CD4-positive, alpha-beta T cell (primary cell): ENCODE data around the gene HECTD4. TPM values are rescaled to one million over a fixed set of nuclear protein-coding genes. Genes with fewer than 3 reads are reported as not detected.
"Not testable (repeated sequence)": the region's sequence is repeated elsewhere in the genome, so short reads cannot be mapped to it uniquely, and the experiment has no call there.

ENCODE experiments used
- ATAC-seq: fragments of 200-7000 bp; cut with Tn5 transposase; one replicate; pipeline ENCODE4 v1.10.0; 2022; ENCODE audit warnings: mild to moderate bottlenecking; ENCODE audit not compliant: poor library complexity
- CTCF ChIA-PET: fragments of 350-600 bp; sonication (Branson Sonifier 250); formaldehyde crosslinking; loops from one replicate; lab custom pipeline; 2021; ENCODE audit warnings: antibody characterized with exemption, inconsistent platforms; lab: Charles Lee
- POLR2A ChIA-PET: fragments of 350-600 bp; sonication (Branson Sonifier 250); formaldehyde crosslinking; loops from one replicate; lab custom pipeline; 2021; ENCODE audit warnings: antibody characterized with exemption, inconsistent platforms; lab: Charles Lee
- DNase-seq, 14 experiments: peaks; one replicate each; pipeline ENCODE4 v3.0.0-alpha.2; 2013 to 2020; ENCODE audit warnings: mixed read lengths in 2 of 14
- H3K27ac ChIP-seq, 2 donors: one replicate each; pipeline versions ENCODE4 v1.5.1 to v1.7.0; 2013; ENCODE audit warnings: low read length in 2 of 2, low read depth in 1 of 2, mild to moderate bottlenecking in 1 of 2
- H3K27me3 ChIP-seq, 2 experiments: 1 replicate in 1 of 2; 2 replicates in 1 of 2; pipeline versions ENCODE4 v1.6.1 to v1.7.0; 2013; ENCODE audit warnings: low read length in 2 of 2, control low read depth in 1 of 2, mild to moderate bottlenecking in 1 of 2, moderate library complexity in 1 of 2; ENCODE audit not compliant: insufficient read depth in 2 of 2, control insufficient read depth in 1 of 2
- H3K36me3 ChIP-seq: one replicate; pipeline ENCODE4 v1.6.1; 2013; ENCODE audit warnings: low read length, control low read depth; ENCODE audit not compliant: insufficient read depth
- H3K4me1 ChIP-seq: one replicate; pipeline ENCODE4 v1.6.1; 2013; ENCODE audit warnings: low read length, control low read depth; ENCODE audit not compliant: insufficient read depth
- H3K4me3 ChIP-seq: one replicate; pipeline ENCODE4 v1.5.1; 2013; ENCODE audit warnings: mild to moderate bottlenecking, low read length, moderate library complexity
- H3K9me3 ChIP-seq, 2 experiments: 1 replicate in 1 of 2; 2 replicates in 1 of 2; pipeline versions ENCODE4 v1.6.1 to v1.7.0; 2013; ENCODE audit warnings: low read length in 2 of 2, mild to moderate bottlenecking in 2 of 2, control low read depth in 1 of 2, moderate library complexity in 1 of 2; ENCODE audit not compliant: control insufficient read depth in 1 of 2, insufficient read depth in 1 of 2
- H3K27ac Mint-ChIP-seq: one replicate; pipeline ENCODE4 v1.8.0; 2020; ENCODE audit warnings: mixed read lengths
- H3K27me3 Mint-ChIP-seq: one replicate; pipeline ENCODE4 v1.8.0; 2021; ENCODE audit warnings: mixed read lengths
- H3K36me3 Mint-ChIP-seq: one replicate; pipeline ENCODE4 v1.8.0; 2021; ENCODE audit warnings: low read depth, mixed read lengths
- H3K4me1 Mint-ChIP-seq: one replicate; pipeline ENCODE4 v1.8.0; 2021; ENCODE audit warnings: low read depth, mixed read lengths
- H3K4me3 Mint-ChIP-seq: one replicate; pipeline ENCODE4 v1.8.0; 2020; ENCODE audit warnings: mild to moderate bottlenecking, mixed read lengths
- H3K9me3 Mint-ChIP-seq: one replicate; pipeline ENCODE4 v1.8.0; 2020; ENCODE audit warnings: mixed read lengths
- CTCF ChIP-seq: fragments of 200-600 bp; IDR thresholded peaks from one replicate; pipeline ENCODE4 v1.8.0; 2022; ENCODE audit warnings: antibody characterized with exemption, mild to moderate bottlenecking
- intact Hi-C, 2 experiments: fragments of 100-400 bp; cut with DNase I in 1 of 2; cut with micrococcal nuclease in 1 of 2; formaldehyde crosslinking; loops; one replicate each; pipeline versions ENCODE4 v1.15.1 to v1.9.0; 2023 to 2025; cut with DNase I, micrococcal nuclease
- total RNA-seq, 174 experiments: library from RNA in 2 of 174; stranded (reverse) in 2 of 174; gene quantifications; one replicate each; pipeline ENCODE4 v1.2.3 and lab custom pipeline; 2021 to 2026

Gene HECTD4
- total RNA-seq, 2 experiments from 2014 or later: 40.2 to 43.3 TPM

GRCh38 chr12:112408621-112409020, 26.4 kb upstream of the HECTD4 start:
- peaks cover 42% of the 10 kb centered on the region for H3K36me3 ChIP-seq
- intact Hi-C loops: loop anchor here (1.0 to 5.0 kb wide), 4 partner anchors 10 to 395 kb away; partner anchors contain the start of genes ERP29 (in 1 of the 2), HECTD4 (in 1 of the 2), NAA25 (in 1 of the 2) and PTPN11 (in 1 of the 2)
- ATAC-seq: peak; percentile 65
- TF ChIP-seq CTCF: no peak
- H3K4me3 Mint-ChIP-seq: peak overlapping the region; percentile 100
- peak overlapping the region; percentile 80 to 89 for H3K27ac ChIP-seq
- ChIA-PET CTCF (no interaction called here), POLR2A (interaction anchor here (1.3 kb wide), 1 partner anchor 10 kb away, joined by 3 read pairs; no protein-coding TSS in a partner anchor)
- no peaks in the 10 kb centered on the region for H3K9me3 Mint-ChIP-seq
- no peaks in the 10 kb centered on the region for H3K27me3 ChIP-seq
- H3K27ac Mint-ChIP-seq: peak overlapping the region; percentile 99
- DNase-seq: peak in 6 of 14 experiments; percentile 7 to 65 (median 20)
- no peaks in the 10 kb centered on the region for H3K27me3 Mint-ChIP-seq
- peaks cover 23% of the 10 kb centered on the region for H3K4me1 ChIP-seq
- H3K4me1 Mint-ChIP-seq: peaks cover 34% of the 10 kb centered on the region
- H3K36me3 Mint-ChIP-seq: peaks cover 54% of the 10 kb centered on the region
- H3K9me3 ChIP-seq: no peaks in the 10 kb centered on the region
- H3K4me3 ChIP-seq: peak overlapping the region; percentile 81

GRCh38 chr12:112407683-112408082, 25.5 kb upstream of the HECTD4 start:
- H3K9me3 Mint-ChIP-seq, H3K9me3 ChIP-seq, DNase-seq, H3K27ac ChIP-seq, ATAC-seq, CTCF ChIA-PET, H3K27me3 ChIP-seq, H3K27me3 Mint-ChIP-seq: not testable (repeated sequence)
- Mint-ChIP-seq H3K4me3 (peak overlapping the region; percentile 100), H3K27ac (peak overlapping the region; percentile 99), H3K36me3 (peaks cover 54% of the 10 kb centered on the region), H3K4me1 (peaks cover 34% of the 10 kb centered on the region)
- Histone ChIP-seq H3K4me1 (peaks cover 23% of the 10 kb centered on the region), H3K4me3 (peak overlapping the region; percentile 81), H3K36me3 (peaks cover 42% of the 10 kb centered on the region)
- intact Hi-C loops: loop anchor here in 1 of 2 experiments (2.0 to 5.0 kb wide), 2 partner anchors 25 to 300 kb away; partner anchors contain the start of genes HECTD4 and NAA25
- POLR2A ChIA-PET: interaction anchor here (1.3 kb wide), 1 partner anchor 11 kb away, joined by 3 read pairs; no protein-coding TSS in a partner anchor

- no peak for DNase-seq
- intact Hi-C loops: loop anchor here in 1 of 2 experiments (5.0 kb wide), 1 partner anchor 300 kb away; the partner anchor contains the start of gene NAA25
- H3K27ac Mint-ChIP-seq: peak overlapping the region; percentile 99
- peaks cover 54% of the 10 kb centered on the region for H3K36me3 Mint-ChIP-seq
- ChIA-PET CTCF (no interaction called here), POLR2A (no interaction called here)
- peak overlapping the region; percentile 100 for H3K4me3 Mint-ChIP-seq
- no peak overlapping the region for H3K27ac ChIP-seq
- peaks cover 34% of the 10 kb centered on the region for H3K4me1 Mint-ChIP-seq
- H3K27me3 ChIP-seq: no peaks in the 10 kb centered on the region
- no peaks in the 10 kb centered on the region for H3K9me3 ChIP-seq
- H3K27me3 Mint-ChIP-seq: no peaks in the 10 kb centered on the region
- ATAC-seq: no peak
- H3K4me3 ChIP-seq: no peak overlapping the region
- TF ChIP-seq CTCF: no peak
- peaks cover 23% of the 10 kb centered on the region for H3K4me1 ChIP-seq
- peaks cover 42% of the 10 kb centered on the region for H3K36me3 ChIP-seq
- no peaks in the 10 kb centered on the region for H3K9me3 Mint-ChIP-seq
Measured at GRCh38 chr12:112406519-112407488, 24.6 kb upstream of the HECTD4 start.
